GM19023 (cell line): ENCODE measurements around the gene CKM.
"Not testable (repeated sequence)": the region's sequence is repeated elsewhere in the genome, so short reads cannot be mapped to it uniquely, and the experiment has no call there.

Experiments
- ATAC-seq: cut with Tn5 transposase; IDR thresholded peaks from one replicate; pipeline ENCODE4 v1.9.1; 2021; ENCODE audit warnings: mild to moderate bottlenecking, moderate library complexity; ENCODE audit not compliant: unreplicated experiment

Gene CKM

DNA sequence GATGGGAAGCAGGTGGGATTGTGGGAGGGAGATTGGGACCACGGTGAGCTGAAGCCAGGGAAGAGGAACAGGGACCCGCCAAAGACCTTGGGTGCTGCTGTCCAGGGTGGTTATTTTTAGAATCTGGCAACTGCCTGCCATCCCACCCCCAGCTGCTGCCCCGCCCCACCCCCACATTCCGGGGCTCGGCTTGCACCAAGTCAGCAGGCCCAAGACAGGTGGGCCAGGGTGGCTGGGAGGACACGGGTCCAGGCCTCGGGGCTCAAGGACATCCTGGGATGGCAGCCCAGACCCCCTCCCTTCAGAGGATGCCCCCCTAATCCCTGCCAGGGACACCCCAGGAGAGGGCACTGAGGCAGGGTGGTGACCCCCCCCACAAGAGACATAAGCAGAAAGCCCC is 827 bp downstream of the CKM start:
- ATAC-seq: no peak

DNA sequence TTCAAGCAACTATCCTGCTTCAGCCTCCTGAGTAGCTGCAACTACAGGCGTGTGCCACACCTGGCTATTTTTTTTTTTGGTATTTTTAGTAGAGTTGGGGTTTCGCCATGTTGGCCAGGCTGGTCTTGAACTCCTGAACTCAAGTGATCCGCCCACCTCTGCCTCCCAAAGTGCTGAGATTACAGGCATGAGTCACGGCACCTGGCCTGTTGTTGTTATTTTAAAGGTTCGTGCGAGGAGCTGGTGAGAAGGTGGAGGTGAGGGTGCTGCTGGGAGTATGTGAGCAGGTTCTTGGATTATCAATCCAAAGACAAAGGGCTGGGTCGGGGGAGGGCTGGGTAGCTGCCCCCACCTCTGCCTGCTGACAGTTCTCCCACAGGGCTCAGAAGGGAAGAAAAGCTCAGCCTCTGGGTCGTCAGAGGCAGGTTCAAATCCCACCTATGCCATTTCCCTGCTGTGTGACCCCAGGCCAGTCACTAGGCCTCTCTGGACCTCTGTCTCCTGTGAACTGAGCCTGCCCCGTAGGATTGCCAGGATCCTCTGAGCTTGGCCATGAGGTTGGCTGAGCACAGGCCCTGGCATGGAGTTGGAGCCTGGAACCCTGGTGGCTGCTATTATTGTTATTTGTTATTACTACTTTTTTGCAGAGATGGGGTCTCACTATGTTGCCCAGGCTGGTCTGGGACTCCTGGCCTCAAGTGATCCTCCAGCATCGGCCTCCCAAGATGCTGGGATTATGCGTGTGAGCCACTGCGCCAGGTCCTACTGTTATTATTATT is 1.5 kb downstream of the CKM start:
- no peak for ATAC-seq

DNA sequence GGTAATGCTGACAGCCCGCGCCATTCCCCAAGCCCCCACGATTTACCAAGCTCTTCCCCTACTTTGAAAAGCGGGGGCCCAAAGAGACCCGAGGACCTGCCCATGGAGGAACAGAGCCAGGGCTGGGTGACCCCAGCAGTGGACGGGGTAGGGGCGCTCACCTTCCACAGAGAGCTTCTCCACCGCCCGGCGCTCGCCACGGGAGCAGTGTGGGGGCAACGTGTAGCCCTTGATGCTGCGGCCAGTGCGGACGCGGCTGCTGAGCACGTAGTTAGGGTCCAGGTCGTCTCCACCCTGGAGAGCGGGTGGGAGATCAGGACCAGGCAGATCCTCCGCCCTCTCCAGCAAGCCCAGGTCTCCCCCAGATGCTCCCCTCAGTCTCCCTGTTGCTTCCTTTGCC is 7.4 kb downstream of the CKM start:
- no peak for ATAC-seq

DNA sequence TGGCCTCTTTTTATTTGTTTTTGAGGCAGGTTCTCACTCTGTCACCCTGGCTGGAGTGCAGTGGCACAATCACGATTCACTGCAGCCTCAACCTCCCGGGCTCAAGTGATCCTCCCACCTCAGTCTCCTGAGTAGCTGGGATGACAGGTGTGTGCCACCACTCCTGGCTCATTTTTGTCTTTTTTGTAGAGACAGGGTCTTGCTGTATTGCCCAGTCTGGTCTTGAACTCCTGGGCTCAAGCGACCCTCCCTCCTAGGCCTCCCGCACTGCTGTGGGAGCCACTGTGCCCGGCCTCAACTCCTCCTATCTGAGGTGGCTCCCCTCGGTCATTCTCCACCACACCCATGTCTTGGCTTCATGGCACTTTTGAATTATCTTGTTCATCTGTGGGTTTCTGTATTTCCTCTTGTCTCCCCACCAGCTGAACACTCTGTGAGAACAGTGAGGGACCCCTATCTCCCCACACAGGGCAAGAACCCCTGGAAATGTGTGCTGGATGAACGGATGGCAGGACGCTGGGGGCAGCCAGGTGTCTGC is 7.9 kb downstream of the CKM start:
- no peak for ATAC-seq

DNA sequence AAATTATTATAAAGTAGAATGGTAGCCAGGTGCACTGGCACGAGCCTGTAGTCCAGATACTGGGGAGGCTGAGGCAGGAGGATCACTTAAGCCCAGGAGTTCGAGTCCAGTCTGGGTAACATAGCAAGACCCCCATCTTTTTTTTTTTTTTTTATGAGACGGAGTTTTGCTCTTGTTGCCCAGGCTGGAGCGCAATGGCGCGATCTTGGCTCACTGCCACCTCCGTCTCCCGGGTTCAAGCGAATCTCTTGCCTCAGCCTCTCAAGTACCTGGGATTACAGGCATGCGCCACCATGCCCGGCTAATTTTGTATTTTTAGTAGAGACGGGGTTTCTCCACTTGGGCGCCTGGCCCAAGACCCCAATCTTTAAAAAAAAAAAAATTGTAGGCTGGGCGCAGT is 10.4 kb downstream of the CKM start:
- ATAC-seq: not testable (repeated sequence)

DNA sequence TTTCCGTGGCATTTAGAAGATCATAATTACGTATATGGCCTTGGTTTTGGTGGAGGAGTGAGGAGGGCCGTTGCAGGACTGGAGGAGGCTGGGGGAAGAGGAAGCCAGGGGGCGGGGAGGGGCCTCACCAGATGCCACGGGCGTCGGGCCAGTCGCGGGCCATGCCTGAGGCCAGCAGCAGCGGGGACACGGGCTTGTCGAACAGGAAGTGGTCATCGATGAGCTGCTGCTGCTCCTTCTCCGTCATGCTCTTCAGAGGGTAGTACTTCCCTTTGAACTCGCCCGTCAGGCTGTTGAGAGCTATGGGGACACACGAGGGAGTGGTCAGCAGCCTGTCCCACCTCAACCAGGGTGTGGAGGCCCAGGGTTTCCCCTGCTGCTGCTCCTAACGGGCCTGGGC is 11.1 kb downstream of the CKM start:
- no peak for ATAC-seq

DNA sequence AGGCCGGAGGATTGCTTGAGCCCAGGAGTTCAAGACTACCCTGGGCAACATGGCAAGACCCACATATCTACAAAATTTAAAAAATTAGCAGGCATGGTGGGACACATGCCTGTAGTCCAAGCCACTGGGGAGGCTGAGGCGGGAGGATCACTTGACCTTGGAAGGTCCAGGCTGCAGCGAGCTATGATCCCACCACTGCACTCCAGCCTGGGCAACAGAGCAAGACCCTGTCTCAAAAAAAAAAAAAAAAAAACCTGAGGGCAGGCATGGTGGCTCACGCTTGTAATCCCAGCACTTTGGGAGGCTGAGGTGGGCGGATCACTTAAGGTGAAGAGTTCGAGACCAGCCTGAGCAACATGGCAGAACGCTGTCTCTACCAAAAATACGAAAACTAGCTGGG is 13.4 kb downstream of the CKM start:
- ATAC-seq: not testable (repeated sequence)

DNA sequence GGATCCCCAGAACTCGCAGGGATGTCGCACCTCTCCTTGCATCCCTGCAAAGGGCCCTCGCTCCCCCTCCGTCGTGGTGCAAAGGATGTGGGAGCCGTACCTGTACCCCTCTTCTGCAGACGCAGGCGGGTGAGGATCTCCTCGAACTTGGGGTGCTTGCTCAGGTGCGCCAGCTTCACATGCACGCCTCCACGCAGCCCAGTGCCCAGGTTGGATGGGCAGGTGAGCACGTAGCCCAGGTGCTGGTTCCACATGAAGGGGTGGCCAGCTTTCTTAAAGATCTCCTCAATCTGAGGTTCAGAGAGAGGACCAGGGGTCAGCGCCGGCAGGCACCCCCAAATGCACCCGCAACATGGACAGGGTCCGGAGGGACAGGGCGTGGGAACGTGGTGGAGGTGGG is 15.3 kb downstream of the CKM start:
- no peak for ATAC-seq

DNA sequence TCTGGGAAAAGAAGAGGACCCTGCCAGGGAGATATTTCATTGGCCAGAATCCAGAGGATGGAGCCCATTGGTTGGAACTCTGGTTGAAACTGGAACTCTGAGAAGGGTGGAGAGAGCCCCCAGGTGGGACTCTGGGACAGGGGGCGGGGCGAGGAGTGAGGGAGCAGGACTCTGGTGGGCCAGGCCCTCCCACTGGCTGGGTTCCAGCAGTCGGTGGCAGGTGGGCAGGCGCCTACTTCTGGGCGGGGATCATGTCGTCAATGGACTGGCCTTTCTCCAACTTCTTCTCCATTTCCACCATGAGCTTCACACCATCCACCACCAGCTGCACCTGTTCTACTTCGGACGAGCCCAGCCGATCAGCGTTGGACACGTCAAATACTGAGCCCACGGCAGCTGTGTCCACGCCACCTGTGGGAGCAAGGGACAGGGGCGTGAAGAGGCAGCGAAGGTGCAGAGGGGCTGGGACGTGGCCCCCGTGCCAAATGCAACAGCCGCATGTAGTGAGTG is 16.1 kb downstream of the CKM start:
- ATAC-seq: no peak

DNA sequence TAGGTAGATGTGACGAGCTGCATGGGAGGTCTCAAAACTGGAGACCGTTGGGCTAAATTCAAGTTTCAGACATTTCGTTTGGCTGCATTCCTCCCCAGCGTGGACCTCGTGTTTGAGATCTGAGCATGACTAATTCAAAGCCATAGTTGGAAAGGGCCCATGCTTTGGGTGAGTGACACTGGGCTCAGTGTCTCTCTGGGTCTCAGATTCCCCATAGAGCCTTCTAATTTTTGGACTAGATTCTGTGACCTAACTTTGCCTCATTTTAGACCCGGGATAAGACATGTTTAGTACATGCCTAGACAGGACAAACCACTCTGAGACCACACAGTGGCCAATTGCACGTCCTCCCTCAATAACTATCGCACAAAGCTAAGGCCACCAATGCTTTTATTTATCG is 16.6 kb downstream of the CKM start:
- ATAC-seq: no peak

DNA sequence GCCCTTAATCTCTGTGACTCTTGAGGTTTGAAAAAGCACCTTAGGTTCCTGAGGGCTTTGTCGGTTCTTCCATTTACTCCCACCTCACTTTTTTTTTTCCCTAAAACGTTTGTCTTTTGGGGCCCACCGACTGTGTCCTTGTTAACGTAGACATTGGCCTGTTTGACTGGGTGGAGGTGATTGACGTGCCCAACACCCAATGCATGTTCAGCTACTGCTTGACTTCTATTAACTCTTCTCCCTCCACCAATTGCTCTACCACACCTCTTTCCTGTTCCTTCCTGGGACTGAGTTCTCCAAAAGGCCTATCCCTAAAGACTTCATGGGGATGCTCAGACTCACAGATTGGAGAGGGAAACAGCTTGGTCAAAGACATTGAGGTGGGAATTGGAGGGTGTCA is 17.3 kb downstream of the CKM start:
- no peak for ATAC-seq

DNA sequence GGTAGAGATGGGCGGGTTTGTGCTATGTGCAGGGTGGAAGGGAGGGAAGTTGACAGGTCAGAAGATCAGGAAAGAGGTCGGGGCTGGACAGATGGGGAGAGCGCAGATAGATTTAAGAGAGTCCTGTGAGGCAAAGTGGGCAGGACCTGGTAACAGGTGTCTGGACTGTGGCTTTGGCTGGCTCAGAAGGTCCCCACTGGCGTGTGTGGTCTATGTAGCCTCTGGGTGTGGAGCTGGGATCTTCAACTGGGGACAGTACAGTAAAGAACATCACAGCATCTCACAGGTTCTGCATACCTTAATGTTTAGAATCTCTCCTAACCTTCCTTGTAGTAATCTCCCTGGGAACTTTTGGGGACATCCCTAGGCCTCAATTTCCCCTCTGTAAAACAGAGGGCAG is 17.7 kb downstream of the CKM start:
- ATAC-seq: no peak

DNA sequence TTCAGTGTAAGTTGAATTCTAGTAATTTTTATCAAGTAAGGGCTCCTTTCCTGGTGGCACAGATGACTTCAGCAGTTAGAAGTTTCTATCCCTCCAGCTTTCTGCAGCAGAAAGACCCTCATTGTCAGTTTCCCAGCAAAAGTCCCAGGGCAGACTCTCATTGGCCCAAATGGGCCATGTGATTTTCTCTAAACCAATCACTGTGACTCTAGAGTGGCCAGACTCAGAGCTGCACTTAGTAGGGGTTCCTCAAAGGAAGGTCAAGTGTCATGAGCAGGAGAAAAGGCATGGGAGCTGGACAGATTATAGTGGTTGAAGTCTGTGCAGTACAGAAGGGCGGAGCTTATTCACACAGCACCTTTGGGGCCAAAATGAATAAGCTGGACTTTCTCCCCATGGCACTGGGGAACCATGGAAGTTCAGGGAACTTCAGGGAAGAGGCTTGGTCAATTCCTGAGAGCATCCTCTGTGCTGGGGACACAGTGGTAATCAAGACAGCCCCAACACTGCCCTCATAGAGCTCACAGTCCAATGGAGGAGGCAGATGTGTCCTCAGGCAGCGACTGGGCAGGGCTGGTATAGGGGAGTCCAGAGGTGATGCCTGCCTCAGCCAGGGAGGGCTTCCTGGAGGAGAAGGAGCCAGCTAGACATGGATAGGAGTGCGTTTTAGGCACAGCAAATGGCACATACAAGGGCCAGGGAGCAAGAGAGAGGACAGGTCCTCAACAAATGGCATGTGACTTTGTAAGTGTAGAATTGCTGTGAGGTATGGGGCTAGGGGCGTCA is 18.3 kb downstream of the CKM start:
- no peak for ATAC-seq

DNA sequence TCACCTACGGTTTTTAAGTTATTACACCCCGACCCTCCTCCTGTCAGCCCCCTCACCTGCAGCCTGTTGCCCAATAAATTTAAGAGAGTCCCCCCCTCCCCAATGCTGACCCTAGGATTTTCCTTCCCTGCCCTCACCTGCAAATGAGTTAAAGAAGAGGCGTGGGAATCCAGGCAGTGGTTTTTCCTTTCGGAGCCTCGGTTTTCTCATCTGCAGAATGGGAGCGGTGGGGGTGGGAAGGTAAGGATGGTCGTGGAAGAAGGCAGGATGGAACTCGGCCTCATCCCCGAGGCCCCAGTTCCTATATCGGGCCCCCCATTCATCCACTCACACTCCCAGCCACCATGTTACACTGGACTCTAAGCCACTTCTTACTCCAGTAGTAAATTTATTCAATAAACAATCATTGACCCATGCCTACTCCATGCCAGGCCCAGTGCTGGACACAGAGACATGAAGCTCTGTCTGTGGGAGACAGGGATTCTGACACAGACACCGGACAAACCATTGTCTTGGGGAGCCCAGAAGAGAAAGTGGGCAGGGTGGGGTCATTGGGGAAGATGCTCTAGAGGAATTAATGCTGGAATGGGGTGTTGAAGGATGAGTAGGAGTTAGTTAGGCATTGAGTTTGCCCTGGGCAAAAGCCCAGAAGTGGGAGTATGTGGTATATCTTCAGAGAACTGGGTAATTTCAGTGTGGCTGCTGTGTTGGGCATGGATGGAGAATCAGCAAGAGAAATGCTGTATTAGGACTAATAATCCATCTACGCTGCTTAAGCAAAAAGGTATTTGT is 19.2 kb downstream of the CKM start:
- ATAC-seq: no peak

DNA sequence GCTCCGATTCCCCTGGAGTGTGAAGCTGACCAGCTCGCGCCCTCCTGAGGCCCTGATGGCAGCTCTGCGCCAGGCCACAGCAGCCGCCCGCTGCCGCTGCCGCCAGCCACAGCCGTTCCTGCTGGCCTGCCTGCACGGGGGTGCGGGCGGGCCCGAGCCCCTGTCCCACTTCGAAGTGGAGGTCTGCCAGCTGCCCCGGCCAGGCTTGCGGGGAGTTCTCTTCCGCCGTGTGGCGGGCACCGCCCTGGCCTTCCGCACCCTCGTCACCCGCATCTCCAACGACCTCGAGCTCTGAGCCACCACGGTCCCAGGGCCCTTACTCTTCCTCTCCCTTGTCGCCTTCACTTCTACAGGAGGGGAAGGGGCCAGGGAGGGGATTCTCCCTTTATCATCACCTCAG is 20.3 kb downstream of the CKM start:
- ATAC-seq: no peak

DNA sequence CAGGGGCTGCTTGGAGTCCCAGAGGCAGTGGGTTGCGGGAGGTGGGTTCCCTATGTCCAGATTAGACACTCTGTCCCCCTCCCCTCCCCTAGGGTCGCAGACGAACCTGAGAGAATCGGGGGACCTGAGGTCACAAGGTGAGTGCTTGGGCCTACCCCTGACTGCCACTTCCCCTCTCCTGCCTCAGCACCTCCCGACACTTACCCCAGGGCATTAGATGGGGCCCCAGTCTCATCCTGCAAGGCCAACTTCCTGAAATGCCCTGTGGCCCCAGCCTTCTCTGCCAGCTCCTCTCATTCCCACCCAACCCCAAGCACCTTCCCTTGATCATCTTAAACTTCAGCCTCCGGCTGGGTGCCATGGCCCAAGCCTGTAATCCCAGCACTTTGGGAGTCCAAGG is 23.0 kb downstream of the CKM start:
- no peak for ATAC-seq

DNA sequence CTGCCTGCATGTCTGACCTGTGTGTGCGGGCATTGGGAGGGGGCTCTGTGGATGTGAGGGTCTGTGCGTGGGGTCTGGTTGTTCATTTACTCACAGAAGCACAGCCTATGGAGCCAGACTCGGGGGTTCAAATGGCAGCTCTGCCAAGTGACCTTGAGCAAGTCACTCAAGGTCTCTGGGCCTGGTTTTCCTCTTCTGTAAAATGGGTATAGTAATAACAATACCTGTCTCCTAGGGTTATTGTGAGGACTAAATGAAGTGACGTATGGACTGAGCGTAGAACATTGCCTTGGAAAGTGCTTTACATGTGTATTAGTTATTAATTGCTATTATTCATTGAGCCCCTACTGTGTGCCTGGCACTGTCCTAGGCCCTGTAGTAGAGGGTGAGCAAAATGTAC is 24.4 kb downstream of the CKM start:
- no peak for ATAC-seq

DNA sequence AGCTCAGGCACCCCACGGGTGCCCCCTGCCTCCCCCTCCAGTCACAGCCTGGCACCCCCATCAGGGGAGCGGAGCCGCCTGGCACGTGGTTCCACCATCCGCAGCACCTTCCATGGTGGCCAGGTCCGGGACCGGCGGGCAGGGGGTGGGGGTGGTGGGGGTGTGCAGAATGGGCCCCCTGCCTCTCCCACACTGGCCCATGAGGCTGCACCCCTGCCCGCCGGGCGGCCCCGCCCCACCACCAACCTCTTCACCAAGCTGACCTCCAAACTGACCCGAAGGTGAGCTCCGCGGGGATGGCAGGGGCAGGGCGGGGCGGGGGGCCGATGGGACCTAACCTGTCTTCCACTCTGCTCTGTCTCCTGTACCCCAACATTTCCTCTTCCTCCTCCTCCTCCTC is 25.0 kb downstream of the CKM start:
- no peak for ATAC-seq

DNA sequence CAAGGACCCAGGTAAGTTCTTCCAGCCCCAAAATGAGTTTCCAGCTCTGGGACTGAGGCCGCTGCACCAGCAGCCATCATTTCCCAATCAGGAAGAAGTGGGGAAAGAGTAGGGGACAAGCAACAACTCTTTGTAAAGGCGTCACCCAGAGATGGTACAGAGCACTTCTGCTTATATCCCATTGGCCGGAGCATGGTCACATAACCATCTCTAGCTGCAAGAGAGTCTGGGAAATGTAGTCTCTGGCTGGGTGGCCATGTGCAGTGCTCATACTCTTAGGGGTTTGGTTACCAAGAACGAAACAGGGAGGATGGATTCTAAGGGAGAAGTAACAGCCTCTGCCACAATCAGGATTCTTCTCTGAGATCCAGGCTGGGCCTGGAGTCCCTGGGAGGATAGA is 26.3 kb downstream of the CKM start:
- ATAC-seq: no peak

DNA sequence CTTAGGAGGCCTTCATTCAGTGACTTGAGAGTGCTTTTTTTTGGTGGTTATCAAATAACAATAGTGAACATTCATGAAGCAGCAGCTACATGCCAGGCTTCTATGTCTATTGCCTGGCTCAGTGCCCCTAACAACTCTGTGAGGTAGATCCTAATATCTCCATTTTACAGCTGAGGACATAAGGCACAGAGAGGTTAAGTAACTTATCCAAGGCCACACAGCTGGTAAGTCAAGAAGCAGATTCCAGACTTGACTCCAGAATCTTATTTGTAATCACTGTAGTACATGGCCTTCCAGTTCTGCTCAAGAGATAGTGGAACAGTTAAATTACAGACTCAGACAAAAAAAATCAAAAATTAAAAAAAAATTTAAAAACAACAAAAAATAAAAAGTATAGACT is 26.8 kb downstream of the CKM start:
- no peak for ATAC-seq

DNA sequence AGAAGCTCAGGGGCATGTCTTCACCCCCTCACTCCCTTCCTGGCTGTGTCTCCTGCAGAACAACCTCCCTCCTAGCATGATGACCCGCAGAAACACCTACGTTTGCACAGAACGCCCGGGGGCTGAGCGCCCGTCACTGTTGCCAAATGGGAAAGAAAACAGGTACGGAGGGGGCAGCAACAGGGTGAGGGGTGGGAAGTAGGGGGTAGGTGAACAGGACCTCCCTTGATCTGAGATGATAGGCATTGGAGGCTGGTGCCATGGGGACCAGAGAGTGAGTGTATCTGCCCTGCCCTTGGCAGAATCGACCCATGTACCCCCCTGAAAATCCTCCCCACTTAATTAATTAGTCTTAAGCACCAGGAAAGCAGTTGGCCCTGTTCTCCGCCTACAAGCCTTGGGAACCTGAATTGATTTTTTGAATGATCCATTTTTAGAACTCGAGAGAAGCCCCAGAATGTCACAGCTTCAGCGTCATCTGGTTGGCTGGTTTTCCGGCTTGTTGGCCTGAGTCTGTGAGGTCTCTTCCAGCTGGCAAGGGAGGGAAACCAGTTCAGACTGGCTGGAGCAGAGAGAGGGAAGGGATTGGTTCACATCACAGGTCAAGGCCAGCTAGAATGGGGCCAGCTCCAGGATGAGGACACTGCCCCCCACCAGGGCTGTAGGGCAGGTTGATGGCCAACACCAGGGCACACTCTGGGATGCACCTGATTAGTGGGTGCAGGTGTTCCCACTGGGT is 28.2 kb downstream of the CKM start:
- ATAC-seq: no peak
